ENCODE measurements around the gene CDC42. TPM values are rescaled to one million over a fixed set of nuclear protein-coding genes. Genes with fewer than 3 reads are reported as not detected.

CDC42 gene
- total RNA-seq, 2 donors from 2014 or later: 269 to 323 TPM

- ATAC-seq (no peak), DNase-seq (no peak)
- intact Hi-C loops (cut with DNase I, micrococcal nuclease): no loop called here
Observed at GRCh38 chr1:22120469-22120790, 67.9 kb downstream of the CDC42 start.

DNA sequence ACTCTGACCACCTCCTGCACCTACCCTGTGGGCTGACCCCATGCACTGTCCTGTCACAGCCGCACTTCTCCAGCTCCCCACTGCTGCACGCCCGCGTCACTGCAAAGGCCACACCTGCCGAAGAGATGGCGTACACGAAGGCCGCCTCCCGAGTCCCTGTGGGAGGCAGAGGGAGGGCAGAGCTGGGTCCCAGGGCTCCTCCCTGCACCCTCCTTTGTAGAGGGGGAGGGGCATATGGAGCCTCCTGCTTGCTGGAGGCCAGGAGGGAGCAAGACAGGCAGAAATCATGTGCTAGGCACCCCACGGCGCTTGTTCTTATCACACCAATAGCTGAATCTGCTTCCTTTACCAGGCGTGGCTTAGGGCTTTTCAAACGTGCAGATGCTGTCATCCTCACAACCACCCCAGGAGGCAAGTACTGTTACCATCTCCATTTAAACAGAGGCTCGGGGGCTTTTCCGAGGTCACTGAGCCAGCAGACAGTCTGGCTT lies 69.0 kb downstream of the CDC42 start:
- ATAC-seq: no peak
- intact Hi-C loops (cut with DNase I, micrococcal nuclease): no loop called here
- no peak for DNase-seq

GRCh38 chr1:22122273-22123070 lies 70.0 kb downstream of the CDC42 start:
- no peak for DNase-seq
- intact Hi-C loops (cut with DNase I, micrococcal nuclease): no loop called here
- no peak for ATAC-seq

DNA sequence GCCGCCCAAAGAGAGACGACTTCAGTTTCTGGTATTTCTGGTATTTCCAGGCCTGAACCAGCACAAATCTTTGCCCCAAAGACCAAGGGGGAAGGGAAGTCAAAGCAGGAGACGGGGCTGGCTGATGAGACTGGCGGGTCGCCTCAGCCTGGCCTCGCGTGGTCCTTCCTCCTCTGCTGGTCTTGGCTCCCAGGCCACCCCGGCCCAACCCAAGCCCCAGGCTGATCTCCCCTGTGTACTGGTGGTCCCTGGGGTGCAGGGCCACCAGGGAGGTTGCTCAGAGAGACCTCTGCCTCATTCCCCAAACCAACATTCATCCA lies 70.5 kb downstream of the CDC42 start:
- ATAC-seq (no peak), DNase-seq (no peak)
- intact Hi-C loops (cut with DNase I, micrococcal nuclease): no loop called here

- DNase-seq: no peak
- intact Hi-C loops (cut with DNase I, micrococcal nuclease): no loop called here
- no peak for ATAC-seq
Observed at GRCh38 chr1:22123901-22124404, 71.4 kb downstream of the CDC42 start.

GRCh38 chr1:22124592-22125229 lies 72.2 kb downstream of the CDC42 start:
- ATAC-seq: no peak
- intact Hi-C loops (cut with DNase I, micrococcal nuclease): no loop called here
- no peak for DNase-seq

- DNase-seq (no peak), ATAC-seq (no peak)
Observed at GRCh38 chr1:22126531-22126930, 74.0 kb downstream of the CDC42 start.

DNA sequence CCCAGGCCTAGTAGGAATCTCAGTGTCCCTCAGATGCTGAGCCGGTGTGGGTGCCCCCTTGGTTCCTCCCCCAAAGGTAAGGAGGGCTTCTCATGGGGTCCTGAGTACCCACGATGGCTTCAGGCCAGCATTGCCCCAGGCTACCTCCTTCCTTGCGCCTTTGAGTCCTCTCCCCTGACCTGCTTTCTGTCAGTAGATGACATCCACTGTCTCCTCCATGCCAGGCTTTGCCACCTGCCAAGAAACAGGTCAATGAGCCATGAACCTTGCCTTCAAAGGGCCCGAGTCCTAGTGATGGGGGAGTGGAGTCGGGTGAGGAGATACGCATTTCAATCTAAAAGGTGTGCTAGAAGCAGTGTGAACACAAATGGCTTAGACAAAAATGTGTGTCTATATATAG lies 74.7 kb downstream of the CDC42 start:
- intact Hi-C loops (cut with DNase I, micrococcal nuclease): no loop called here
- ATAC-seq (no peak), DNase-seq (no peak)

More at GRCh38 chr1:22126531-22126930, 74.0 kb downstream of the CDC42 start:
- intact Hi-C loops (cut with DNase I, micrococcal nuclease): no loop called here

GRCh38 chr1:22127731-22128130 lies 75.2 kb downstream of the CDC42 start:
- intact Hi-C loops (cut with DNase I, micrococcal nuclease): no loop called here
- DNase-seq (no peak), ATAC-seq (no peak)

- DNase-seq (no peak), ATAC-seq (no peak)
- intact Hi-C loops (cut with DNase I, micrococcal nuclease): no loop called here
Observed at GRCh38 chr1:22128392-22128791, 75.9 kb downstream of the CDC42 start.

- intact Hi-C loops (cut with DNase I, micrococcal nuclease): no loop called here
- DNase-seq: no peak
- ATAC-seq: no peak
Observed at GRCh38 chr1:22129501-22130117, 77.1 kb downstream of the CDC42 start.

- ATAC-seq (no peak), DNase-seq (no peak)
- intact Hi-C loops (cut with DNase I, micrococcal nuclease): no loop called here
Observed at GRCh38 chr1:22131062-22131461, 78.6 kb downstream of the CDC42 start.

DNA sequence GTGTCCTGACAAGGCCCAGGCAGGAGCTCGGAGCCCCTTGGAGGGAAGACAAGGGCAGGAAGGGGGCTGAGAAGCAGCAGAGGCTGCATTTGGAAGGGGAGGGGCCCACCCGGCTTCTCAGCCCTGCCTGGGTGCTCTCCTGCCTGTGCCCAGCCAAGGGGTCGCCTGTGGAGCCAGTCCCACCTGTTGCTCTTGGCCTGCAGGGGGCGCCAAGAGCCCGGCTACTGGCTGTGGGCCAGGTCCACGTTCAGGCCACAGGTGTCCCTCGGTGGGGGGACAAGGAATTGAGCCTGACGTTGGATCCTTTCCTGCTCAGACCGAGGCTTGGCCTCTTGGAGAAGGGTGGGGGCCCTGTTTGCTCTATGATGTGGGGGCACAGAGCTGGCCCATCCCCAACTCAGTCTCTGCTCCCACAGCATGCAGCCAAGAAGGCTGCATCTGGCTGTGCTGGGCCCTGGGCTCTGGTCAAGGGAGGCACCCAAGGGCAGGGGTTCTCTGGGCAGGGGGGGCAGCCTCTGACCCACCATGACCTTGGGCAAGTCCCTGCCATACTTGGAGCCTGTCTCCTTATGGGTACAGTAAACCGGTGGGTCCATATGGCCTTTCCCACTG lies 79.5 kb downstream of the CDC42 start:
- peak in 1 of 2 donors; percentile 71 for DNase-seq
- intact Hi-C loops (cut with DNase I, micrococcal nuclease): no loop called here
- ATAC-seq: peak; percentile 77

GRCh38 chr1:22132517-22133235 lies 80.2 kb downstream of the CDC42 start:
- no peak for DNase-seq
- intact Hi-C loops (cut with DNase I, micrococcal nuclease): no loop called here
- no peak for ATAC-seq

DNA sequence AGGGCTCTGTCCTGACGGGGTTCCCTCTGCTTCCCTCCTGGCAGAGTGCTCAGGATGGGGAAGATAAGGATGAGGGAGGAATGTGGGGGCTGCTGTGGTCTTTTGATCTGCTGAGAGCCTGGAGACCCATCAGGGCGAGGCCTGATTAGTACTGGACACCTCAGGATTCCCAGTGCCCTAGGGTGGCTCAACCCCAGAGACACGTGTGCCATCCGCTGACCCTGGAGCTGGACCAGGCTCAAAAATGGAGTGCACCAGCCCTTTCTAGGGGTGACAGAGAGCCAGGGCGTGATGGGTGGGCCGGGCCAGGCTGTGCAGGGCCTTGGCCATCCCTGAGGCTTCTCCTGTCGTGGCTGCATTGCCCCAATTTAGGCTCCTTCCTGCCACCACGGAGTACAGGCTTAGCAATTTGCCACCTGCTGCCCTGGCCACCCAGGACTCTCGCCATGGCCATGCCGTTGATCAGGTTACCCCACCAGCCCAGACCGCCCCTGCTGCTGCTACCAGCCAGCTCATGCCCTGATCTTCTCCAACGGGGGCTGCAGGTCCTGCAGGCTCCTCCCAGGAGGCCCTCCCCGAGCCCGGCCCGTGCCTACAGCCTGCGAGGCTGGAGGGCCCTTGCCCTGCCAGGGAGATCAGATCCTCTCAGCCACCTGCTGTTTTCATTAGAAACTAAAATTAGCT lies 80.9 kb downstream of the CDC42 start:
- DNase-seq (no peak), ATAC-seq (no peak)
- intact Hi-C loops (cut with DNase I, micrococcal nuclease): no loop called here

GRCh38 chr1:22133931-22134324 lies 81.4 kb downstream of the CDC42 start:
- intact Hi-C loops (cut with DNase I, micrococcal nuclease): no loop called here
- no peak for ATAC-seq
- no peak for DNase-seq

DNA sequence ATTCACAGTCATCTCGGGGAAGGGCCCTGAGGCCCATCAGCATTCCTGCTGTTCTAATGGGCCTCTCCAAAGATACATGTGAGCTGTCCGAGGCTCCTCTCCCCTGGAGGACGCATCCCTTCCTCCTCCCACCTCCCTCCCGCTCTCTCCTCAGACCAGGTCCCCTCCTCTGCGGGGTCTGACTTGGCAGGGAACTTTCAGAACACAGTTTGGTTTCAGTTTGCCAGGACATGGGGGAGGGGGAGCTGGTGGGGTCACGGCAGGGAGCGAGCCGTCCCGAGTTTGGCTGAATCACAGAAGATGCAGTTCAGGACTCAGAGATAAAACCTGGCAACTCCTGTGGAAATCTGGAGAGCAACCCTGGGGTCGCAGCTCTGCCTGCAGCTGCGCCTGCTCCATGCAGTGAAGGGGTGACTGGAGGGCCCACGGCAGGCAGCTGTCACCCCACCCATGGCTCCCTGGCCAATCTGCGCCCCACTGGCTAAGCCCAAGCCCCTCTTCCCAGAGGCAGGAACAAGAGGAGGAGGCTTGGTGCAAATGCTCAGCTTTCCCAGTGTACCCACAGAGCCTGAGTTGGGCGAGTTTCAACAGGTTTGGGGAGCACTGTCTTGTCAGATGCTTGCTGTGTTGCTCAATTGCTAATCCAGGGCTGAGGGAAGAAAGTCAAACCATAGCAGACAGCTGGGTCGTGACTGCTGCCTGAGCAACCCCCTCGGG lies 84.7 kb downstream of the CDC42 start:
- intact Hi-C loops (cut with DNase I, micrococcal nuclease): no loop called here
- no peak for ATAC-seq
- DNase-seq: no peak

- ATAC-seq: no peak
- DNase-seq: no peak
- intact Hi-C loops (cut with DNase I, micrococcal nuclease): no loop called here
Observed at GRCh38 chr1:22139066-22139594, 86.6 kb downstream of the CDC42 start.

All from left colon (tissue), 2 donors.